Fibroblast of the aortic adventitia (primary cell): ENCODE data around the gene CD2AP. TPM values are rescaled to one million over a fixed set of nuclear protein-coding genes. Genes with fewer than 3 reads are reported as not detected.

Experiments used
- DNase-seq: peaks from one replicate; pipeline ENCODE4 v3.0.0-alpha.2; 2010; ENCODE audit warnings: low read depth
- H3K4me3 ChIP-seq: 2 replicates; pipeline ENCODE4 v1.5.1; 2011; ENCODE audit warnings: low read depth, mild to moderate bottlenecking, control low read depth, low read length, moderate library complexity
- total RNA-seq: library from RNA; depleted of rRNA; stranded (reverse); fragments of >200 nt; gene quantifications from 2 replicates; pipeline ENCODE4 v1.2.3, GENCODE V29; 2012; ENCODE audit warnings: low replicate concordance
- TF ChIP-seq, protein P1 (sequence below): IDR thresholded peaks from 2 replicates; pipeline ENCODE4 v1.5.1; 2011; ENCODE audit warnings: mild to moderate bottlenecking, low read length, control low read depth, inconsistent platforms; ENCODE audit not compliant: insufficient read depth

Gene CD2AP
- total RNA-seq, 1 donor = 33.3 TPM

DNA sequence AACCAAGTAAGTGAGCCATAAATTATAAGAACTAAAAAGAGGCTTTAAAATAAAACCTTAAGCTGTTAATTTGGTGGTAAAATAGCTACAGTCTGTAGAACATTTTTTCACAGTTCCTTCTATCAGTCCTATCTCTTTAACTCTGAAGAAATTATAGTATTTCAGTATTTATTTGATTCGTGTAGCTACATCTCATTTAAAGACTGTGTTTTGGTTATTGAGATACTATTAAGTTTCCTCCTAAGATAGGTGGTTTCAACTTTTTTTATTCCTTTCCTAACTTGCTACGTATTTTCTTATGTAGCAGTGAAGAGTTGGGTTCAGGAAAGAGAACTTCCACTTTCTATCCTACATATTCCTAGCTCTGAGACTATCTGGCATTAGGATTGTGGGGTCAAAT, 97.2 kb downstream of the CD2AP start:
- no peak for DNase-seq
- TF ChIP-seq, protein P1, sequence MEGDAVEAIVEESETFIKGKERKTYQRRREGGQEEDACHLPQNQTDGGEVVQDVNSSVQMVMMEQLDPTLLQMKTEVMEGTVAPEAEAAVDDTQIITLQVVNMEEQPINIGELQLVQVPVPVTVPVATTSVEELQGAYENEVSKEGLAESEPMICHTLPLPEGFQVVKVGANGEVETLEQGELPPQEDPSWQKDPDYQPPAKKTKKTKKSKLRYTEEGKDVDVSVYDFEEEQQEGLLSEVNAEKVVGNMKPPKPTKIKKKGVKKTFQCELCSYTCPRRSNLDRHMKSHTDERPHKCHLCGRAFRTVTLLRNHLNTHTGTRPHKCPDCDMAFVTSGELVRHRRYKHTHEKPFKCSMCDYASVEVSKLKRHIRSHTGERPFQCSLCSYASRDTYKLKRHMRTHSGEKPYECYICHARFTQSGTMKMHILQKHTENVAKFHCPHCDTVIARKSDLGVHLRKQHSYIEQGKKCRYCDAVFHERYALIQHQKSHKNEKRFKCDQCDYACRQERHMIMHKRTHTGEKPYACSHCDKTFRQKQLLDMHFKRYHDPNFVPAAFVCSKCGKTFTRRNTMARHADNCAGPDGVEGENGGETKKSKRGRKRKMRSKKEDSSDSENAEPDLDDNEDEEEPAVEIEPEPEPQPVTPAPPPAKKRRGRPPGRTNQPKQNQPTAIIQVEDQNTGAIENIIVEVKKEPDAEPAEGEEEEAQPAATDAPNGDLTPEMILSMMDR = no peak

DNA sequence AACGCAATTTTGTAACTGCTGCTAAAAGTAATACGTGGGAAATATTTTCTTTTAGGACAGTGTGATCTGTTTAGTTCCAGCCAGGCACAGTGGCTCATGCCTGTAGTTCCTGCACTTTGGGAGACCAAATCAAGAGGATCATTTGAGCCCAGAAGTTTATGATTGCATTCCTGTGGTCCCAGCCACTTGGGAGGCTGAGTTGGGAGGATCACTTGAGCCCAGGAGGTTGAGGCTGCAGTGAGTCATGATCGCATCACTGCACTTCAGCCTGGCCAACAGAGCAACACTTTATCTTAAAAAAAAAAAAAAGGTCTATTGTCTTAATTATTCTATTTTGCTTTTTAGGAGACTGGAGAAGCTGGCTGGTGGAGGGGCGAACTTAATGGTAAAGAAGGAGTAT, 101.5 kb downstream of the CD2AP start:
- DNase-seq = no peak
- TF ChIP-seq, protein P1 = no peak
- no peak overlapping the region for H3K4me3 ChIP-seq

More for the DNA sequence above, 97.2 kb downstream of the CD2AP start:
- no peak overlapping the region for H3K4me3 ChIP-seq

DNA sequence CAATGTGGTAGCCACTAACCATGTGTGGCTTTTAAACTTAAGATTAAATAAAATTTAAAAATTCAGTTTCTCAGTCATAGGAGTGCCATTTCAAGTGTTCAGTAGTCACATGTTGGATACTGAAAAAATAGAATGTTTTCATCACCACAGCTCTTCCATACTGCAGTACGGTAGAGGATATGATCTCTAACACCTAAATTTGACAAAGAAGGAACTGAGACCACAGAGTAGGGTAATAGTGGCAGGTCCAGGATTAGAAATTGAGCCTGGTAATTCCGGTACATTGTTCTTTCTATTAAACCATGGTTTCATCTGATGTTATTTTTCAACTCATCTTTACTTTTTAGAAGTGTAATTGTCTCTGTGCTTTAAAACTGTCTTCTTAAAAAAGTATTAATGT, 104.0 kb downstream of the CD2AP start:
- DNase-seq = no peak
- TF ChIP-seq, protein P1 = no peak
- H3K4me3 ChIP-seq = no peak overlapping the region

DNA sequence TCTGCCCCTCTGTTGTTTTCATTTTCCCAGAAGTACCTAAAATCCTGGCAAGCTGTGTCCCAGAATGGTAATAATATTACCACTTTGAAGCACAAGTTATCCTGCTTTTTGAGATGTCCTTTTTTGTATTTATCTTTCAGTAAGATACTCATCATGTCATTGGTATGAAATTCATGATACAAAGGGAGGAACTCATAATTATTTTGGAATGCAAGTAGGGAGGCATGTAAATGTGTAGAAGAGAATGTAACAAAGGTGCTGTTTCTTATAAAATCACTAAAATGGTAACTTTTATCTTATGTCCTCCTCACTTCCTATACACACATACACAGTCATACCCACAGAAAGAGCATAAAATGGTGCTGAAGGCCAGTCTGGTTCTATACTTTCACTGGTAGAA, 109.9 kb downstream of the CD2AP start:
- TF ChIP-seq, protein P1 = no peak
- H3K4me3 ChIP-seq = no peak overlapping the region
- peak; percentile 22 for DNase-seq

DNA sequence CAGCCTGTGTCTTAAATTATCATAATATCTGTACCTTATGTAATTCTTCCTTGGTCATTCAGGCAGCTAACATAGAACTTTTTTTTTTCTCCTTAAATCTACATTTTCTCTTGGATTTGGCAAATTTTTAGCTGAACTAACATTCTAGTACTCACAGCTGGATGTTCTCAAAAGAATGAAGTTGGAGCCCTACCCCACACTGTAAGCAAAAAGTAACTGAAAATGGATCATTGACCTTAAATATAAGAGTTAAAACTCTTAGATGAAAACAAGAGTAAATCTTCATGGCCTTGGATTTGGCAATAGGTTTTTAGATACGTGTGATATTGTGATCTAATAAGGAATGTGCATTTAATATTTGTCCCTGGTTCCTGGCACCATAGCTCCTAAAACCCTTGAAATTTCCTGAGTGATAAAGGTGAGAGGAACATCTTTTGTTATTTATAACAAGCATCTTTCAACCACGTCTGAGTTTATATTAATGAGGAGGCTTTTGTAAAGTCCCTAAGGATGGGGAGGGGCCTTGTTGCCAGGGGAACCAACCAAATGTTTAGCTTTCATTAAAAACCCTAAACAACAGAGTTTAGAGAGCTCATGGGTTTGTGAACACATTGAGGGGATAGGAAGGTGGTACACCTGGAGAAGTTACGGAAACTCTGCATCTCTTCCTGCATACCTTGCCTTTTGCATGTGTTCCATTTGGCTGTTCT, 114.7 kb downstream of the CD2AP start:
- no peak overlapping the region for H3K4me3 ChIP-seq
- TF ChIP-seq, protein P1 = no peak
- DNase-seq = no peak

DNA sequence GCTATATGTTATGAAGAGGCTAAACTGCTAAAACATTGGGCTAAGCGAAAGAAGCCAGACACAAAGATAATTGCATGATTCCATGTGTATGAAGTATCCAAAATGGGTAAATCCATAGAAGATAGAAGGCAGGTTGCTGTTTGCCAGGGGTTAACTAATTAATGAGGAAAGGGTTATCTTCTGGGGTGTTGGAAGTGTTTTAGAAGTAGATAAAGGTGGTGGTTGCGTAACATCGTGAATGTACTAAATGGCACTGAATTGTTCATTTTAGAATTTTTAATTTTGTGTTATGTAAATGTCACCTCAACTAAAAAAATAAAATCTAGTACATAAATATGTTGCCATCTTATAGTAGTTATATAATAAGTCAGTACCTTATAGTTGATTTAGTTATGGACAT, 116.4 kb downstream of the CD2AP start:
- DNase-seq = no peak
- H3K4me3 ChIP-seq = no peak overlapping the region
- TF ChIP-seq, protein P1 = no peak

DNA sequence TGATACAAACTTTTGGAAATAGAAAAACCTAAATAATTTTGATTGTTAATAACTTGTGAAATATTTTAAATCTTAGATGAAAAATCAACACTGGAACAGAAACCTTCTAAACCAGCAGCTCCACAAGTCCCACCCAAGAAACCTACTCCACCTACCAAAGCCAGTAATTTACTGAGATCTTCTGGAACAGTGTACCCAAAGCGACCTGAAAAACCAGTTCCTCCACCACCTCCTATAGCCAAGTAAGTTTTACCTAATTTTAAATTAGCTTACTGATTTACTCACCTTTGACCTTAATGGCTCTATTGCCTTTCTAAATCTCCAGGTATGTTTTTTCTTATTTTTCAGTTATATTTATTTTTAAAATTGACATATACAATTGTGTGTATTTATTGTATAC, 118.2 kb downstream of the CD2AP start:
- DNase-seq = no peak
- TF ChIP-seq, protein P1 = no peak

More for the DNA sequence above, 118.2 kb downstream of the CD2AP start:
- H3K4me3 ChIP-seq = no peak overlapping the region
